K562 (cell line): ENCODE data around the gene ITPR1. TPM values are rescaled to one million over a fixed set of nuclear protein-coding genes. Genes with fewer than 3 reads are reported as not detected.

Source experiments
- CBX3 ChIP-seq, 2 experiments: IDR thresholded peaks; 1 replicate in 1 of 2; 2 replicates in 1 of 2; pipeline ENCODE4 v1.6.1; 2012; ENCODE audit warnings: inconsistent platforms in 2 of 2, low read length in 2 of 2, borderline replicate concordance in 1 of 2, control low read depth in 1 of 2
- CHCHD3 ChIP-seq: fragments of 250-450 bp; sonication (Bioruptor Pico); IDR thresholded peaks from 2 replicates; pipeline ENCODE4 v2.1.2; 2022; ENCODE audit warnings: mild to moderate bottlenecking
- CREM ChIP-seq: IDR thresholded peaks from 2 replicates; pipeline ENCODE4 v1.6.1; 2014; ENCODE audit warnings: antibody characterized with exemption, low read depth
- HLTF ChIP-seq: fragments of 450-650 bp; IDR thresholded peaks from 2 replicates; pipeline ENCODE4 v1.6.1; 2016
- MED1 ChIP-seq: sonication (generic); formaldehyde crosslinking; IDR thresholded peaks from 2 replicates; pipeline ENCODE4 v1.8.1; 2023; ENCODE audit warnings: missing genetic modification reagents, borderline replicate concordance
- MIER1 ChIP-seq: fragments of 450-650 bp; IDR thresholded peaks from 2 replicates; pipeline ENCODE4 v1.6.1; 2016; ENCODE audit warnings: antibody characterized with exemption, mild to moderate bottlenecking, low read depth
- NFE2 ChIP-seq: IDR thresholded peaks from 2 replicates; pipeline ENCODE4 v1.6.1; 2014; ENCODE audit warnings: antibody characterized with exemption, low read depth
- RNF2 ChIP-seq: sonication (generic); IDR thresholded peaks from 2 replicates; pipeline ENCODE4 v1.6.1; 2016
- SP1 ChIP-seq: sonication (generic); formaldehyde crosslinking; IDR thresholded peaks from 2 replicates; pipeline ENCODE4 v1.8.1; 2022; ENCODE audit warnings: mild to moderate bottlenecking, missing genetic modification reagents
- SREBF1 ChIP-seq: fragments of 150-350 bp; IDR thresholded peaks from 2 replicates; pipeline ENCODE4 v1.6.1; 2014; ENCODE audit warnings: antibody characterized with exemption, low read depth, low read length, borderline replicate concordance
- STAT6 ChIP-seq: sonication (generic); formaldehyde crosslinking; IDR thresholded peaks from 2 replicates; pipeline ENCODE4 v1.8.1; 2023; ENCODE audit warnings: mild to moderate bottlenecking, missing genetic modification reagents
- USF1 ChIP-seq: sonication (generic); formaldehyde crosslinking; IDR thresholded peaks from 2 replicates; pipeline ENCODE4 v1.9.0; 2022; ENCODE audit warnings: mild to moderate bottlenecking, missing genetic modification reagents
- XRCC5 ChIP-seq: fragments of 200-400 bp; formaldehyde crosslinking; IDR thresholded peaks from 2 replicates; pipeline ENCODE4 v1.6.1; 2017; ENCODE audit warnings: low read depth, mild to moderate bottlenecking, low read length
- YY1 ChIP-seq, 3 experiments: IDR thresholded peaks; 2 replicates each; pipeline ENCODE4 v1.6.1; 2011; ENCODE audit warnings: low read length in 2 of 3, mild to moderate bottlenecking in 2 of 3, moderate library complexity in 2 of 3, borderline replicate concordance in 1 of 3, control low read depth in 1 of 3, low read depth in 1 of 3; ENCODE audit not compliant: insufficient read depth in 3 of 3, insufficient replicate concordance in 2 of 3, control insufficient read depth in 1 of 3, insufficient read length in 1 of 3; ENCODE audit errors: extremely low read depth in 1 of 3
- ZBTB33 ChIP-seq: sonication (generic); formaldehyde crosslinking; IDR thresholded peaks from 2 replicates; pipeline ENCODE4 v1.8.1; 2023; ENCODE audit warnings: mild to moderate bottlenecking, missing genetic modification reagents
- ZNF282 ChIP-seq: sonication (generic); formaldehyde crosslinking; IDR thresholded peaks from 2 replicates; pipeline ENCODE4 v1.8.1; 2023; ENCODE audit warnings: missing genetic modification reagents
- ZNF609 ChIP-seq: sonication (generic); formaldehyde crosslinking; IDR thresholded peaks from 2 replicates; pipeline ENCODE4 v1.8.1; 2023; ENCODE audit warnings: missing genetic modification reagents, mild to moderate bottlenecking, borderline replicate concordance
- polyA plus RNA-seq, 8 experiments: library from polyadenylated mRNA; depleted of rRNA in 4 of 8; stranded (reverse) in 5 of 8; unstranded in 3 of 8; fragments of >200 nt; fragmentation: Nextera tagmentation in 2 of 8; fragmentation: Illumina TruSeq in 1 of 8; extraction: Ambion mirVana in 2 of 8; extraction: Trizol in 1 of 8; gene quantifications; 2 replicates each; pipeline versions ENCODE4 v1.2.1 to v1.2.3, GENCODE V29; 2011 to 2014; ENCODE audit warnings: inconsistent platforms in 1 of 8, missing spikeins in 1 of 8
- total RNA-seq, 7 experiments: library from RNA; depleted of rRNA in 6 of 7; stranded (reverse); fragments of >200 nt in 6 of 7; fragmentation: Illumina TruSeq in 2 of 7; extraction: Trizol in 2 of 7; gene quantifications; 2 replicates each; pipeline versions ENCODE4 v1.2.1 to v1.2.3, GENCODE V29; 2011 to 2021; ENCODE audit warnings: low replicate concordance in 1 of 7

ITPR1 gene
- total and polyA plus RNA-seq, 9 of the 15 experiments (the other 6 are each of a cell fraction or from before 2014, with no cell fraction given) = 22.4 to 40.0 (median 27.4) TPM

GRCh38 chr3:4643904-4644547 is 150.9 kb downstream of the ITPR1 start (continued):
- TF ChIP-seq STAT6 (peak; percentile 97; the same call in 1 of the 2 replicates), SREBF1 (no peak), RNF2 (peak; percentile 89; the same call in 1 of the 2 replicates), MED1 (CRISPR knock-in tag) (no peak), HLTF (peak; percentile 56; the same call in 1 of the 2 replicates), CHCHD3 (CRISPR knock-in tag) (no peak), YY1 (IDR thresholded peaks at IDR 0.05; ENCODE audit: borderline replicate concordance in 1 of 3, control insufficient read depth in 1 of 3, extremely low read depth in 1 of 3, insufficient read depth in 3 of 3, insufficient read length in 1 of 3, insufficient replicate concordance in 2 of 3, low read depth in 1 of 3, low read length in 2 of 3) (peak in 2 of 3 experiments; percentile 55 to 83), USF1 (CRISPR knock-in tag) (peak; percentile 39; the same call in 1 of the 2 replicates), MIER1 (0 out of 2 replicates have a peak, but pooled peaks have one; percentile 46), CBX3 (IDR thresholded peaks at IDR 0.05; ENCODE audit: borderline replicate concordance in 1 of 2, low read length in 2 of 2) (peak in 1 of 2 experiments; percentile 90; a peak in 1 of 3 replicates), NFE2 (peak; percentile 65), ZNF609 (CRISPR knock-in tag) (peak; percentile 89; the same call in 1 of the 2 replicates), SP1 (CRISPR knock-in tag) (peak; percentile 82), ZBTB33 (peak; percentile 63), CREM (peak; percentile 85), XRCC5 (0 out of 2 replicates have a peak, but pooled peaks have one; percentile 44), ZNF282 (no peak)
